ENCODE data around the gene SPEM2. TPM values are rescaled to one million over a fixed set of nuclear protein-coding genes. Genes with fewer than 3 reads are reported as not detected.

The SPEM2 gene
- polyA plus RNA-seq, 2 of the 4 experiments (the other 2 are of a cell fraction), result not detected

DNA sequence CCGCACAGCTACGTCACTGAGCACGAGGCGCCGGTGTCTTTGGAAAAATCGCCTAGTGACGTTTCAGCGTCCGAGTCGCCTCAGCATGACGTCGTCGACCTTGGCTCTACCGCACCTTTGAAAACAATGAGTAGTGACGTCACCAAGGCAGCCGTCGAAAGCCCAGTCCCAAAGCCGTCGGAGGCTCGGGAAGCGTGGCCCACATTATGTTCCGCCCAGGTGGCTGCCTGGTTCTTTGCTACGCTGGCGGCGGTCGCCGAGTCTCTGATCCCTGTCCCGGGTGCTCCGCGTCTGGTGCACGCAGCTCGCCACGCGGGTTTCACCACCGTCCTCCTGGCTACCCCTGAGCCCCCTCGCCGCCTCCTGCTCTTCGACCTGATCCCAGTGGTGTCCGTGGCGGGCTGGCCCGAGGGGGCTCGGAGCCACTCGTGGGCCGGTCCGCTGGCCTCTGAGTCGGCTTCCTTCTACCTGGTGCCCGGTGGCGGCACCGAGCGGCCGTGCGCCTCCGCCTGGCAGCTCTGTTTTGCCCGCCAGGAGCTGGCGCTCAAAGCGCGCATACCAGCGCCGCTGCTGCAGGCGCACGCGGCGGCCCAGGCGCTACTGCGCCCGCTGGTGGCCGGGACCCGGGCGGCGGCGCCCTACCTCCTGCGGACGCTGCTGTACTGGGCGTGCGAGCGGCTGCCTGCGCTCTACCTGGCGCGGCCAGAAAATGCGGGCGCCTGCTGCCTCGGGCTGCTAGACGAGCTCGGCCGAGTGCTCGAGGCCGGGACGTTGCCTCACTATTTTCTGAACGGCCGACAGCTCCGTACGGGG is 11.3 kb downstream of the SPEM2 start (continued):
- TF ChIP-seq GATA3 (IDR thresholded peaks at IDR 0.05; ENCODE audit: borderline replicate concordance), result no peak
- no peak for TF ChIP-seq KDM5A (IDR thresholded peaks at IDR 0.05)

DNA sequence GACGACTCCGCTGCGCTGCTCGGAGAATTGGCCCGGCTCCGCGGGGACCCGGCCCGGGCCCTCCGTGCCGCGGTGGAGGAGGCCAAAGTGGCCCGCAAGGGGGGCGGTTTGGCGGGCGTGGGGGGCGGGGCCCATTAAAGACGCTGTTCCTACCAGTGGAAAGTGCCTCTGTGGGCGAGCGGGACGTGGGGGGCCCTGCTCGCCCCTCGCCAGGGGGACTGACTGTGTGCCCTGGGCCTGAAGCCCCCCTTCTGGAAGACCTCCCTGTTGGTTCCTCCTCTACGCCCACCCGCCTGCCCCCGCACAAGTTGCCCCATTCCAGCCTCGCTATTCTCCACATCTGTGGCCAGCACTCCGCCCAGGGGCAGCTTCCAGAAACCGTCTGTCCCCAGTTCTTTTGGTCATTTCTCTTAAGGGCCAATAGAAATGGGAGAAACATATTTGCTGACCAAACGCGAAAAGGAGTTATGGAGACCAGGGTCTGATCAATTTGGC is 12.0 kb downstream of the SPEM2 start:
- CTCF ChIA-PET, result interaction anchor here (0.6 to 17.0 kb wide), 59 partner anchors 12 to 301 kb away, joined by 3 to 342 read pairs (median 7); partner anchors contain the start of genes CHRNB1, KCTD11, NLGN2 and PLSCR3
- H3K4me2 ChIP-seq, result peak overlapping the region; percentile 86
- no peaks in the 10 kb centered on the region for H3K9me3 ChIP-seq

DNA sequence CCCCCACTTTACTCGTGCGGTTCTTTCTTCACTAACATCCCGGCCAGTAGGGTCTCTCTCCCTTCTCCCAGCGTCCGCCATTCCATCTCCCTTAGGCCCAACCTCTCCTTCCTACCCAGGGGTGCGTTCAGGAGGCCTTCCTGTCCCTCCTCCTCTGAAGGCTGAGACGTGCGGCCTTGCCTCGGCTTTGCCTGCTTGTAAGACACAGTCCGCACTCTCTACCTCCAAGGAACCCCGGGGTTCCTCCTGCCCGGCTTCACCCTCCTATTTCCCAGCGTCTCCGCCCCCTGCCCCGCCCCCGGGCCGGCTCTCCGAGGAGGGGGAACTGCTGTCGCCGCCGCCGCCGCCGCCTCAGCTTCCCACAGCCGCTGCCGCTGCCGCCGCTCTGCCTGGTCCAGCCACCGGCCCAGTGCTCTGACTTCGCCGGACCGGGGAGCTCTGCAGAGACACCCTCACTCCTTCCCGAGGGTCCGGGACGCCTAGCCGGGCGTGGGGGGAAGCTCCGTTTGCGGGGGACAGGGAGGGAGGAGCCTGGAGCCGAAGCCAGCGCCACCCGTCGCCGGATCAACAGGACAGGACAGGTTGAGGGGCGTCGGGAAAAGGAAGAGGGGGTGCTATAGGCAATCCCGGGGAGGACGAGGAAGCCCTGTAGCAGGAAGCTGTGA is 12.7 kb downstream of the SPEM2 start:
- FAIRE-seq (no peak), ATAC-seq (no peak), DNase-seq (ENCODE audit: low read depth in 1 of 2, low spot score in 1 of 2) (no peak)
- Histone ChIP-seq H3K4me1 (peaks cover 31% of the 10 kb centered on the region), H3K4me3 (no peak overlapping the region), H3K4me2 (no peak overlapping the region), H3K27ac (no peak overlapping the region), H3K9me3 (no peaks in the 10 kb centered on the region)
- 85% methylated on average over 45 of the region's 48 CpGs for WGBS (ENCODE audit: missing lambda C conversion rate)
- TF ChIP-seq SMC3 (IDR thresholded peaks at IDR 0.05) (no peak), HDAC2 (IDR thresholded peaks at IDR 0.05) (no peak), JUNB (IDR thresholded peaks at IDR 0.05) (no peak), PHF8 (IDR thresholded peaks at IDR 0.05; ENCODE audit: borderline replicate concordance, low read depth) (no peak), ZNF302 (CRISPR knock-in tag; IDR thresholded peaks at IDR 0.05) (no peak), KDM5A (IDR thresholded peaks at IDR 0.05) (no peak)
- TF ChIP-seq, protein P1, sequence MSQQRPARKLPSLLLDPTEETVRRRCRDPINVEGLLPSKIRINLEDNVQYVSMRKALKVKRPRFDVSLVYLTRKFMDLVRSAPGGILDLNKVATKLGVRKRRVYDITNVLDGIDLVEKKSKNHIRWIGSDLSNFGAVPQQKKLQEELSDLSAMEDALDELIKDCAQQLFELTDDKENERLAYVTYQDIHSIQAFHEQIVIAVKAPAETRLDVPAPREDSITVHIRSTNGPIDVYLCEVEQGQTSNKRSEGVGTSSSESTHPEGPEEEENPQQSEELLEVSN (IDR thresholded peaks at IDR 0.05; ENCODE audit: borderline replicate concordance, low read depth), result no peak
- CTCF ChIA-PET, result interaction anchor here (0.6 to 17.0 kb wide), 22 partner anchors 12 to 177 kb away, joined by 3 to 342 read pairs (median 14); partner anchors contain the start of genes CHRNB1, KCTD11, PLSCR3 and SENP3
- POLR2A ChIA-PET, result no interaction called here

More for the DNA sequence above, 12.0 kb downstream of the SPEM2 start:
- POLR2A ChIA-PET, result interaction anchor here (0.6 to 3.0 kb wide), 12 partner anchors 17 to 250 kb away, joined by 3 to 31 read pairs (median 4); partner anchors contain the start of genes PLSCR3, POLR2A, SLC35G6 and TMEM256
- FAIRE-seq (no peak), DNase-seq (ENCODE audit: low read depth in 1 of 2, low spot score in 1 of 2) (no peak), ATAC-seq (no peak)
- WGBS (ENCODE audit: missing lambda C conversion rate), result 51% methylated on average over 27 of the region's 31 CpGs
- TF ChIP-seq RNF2 (IDR thresholded peaks at IDR 0.05; ENCODE audit: borderline replicate concordance, low read depth) (peak; percentile 88; the same call in 1 of the 2 replicates), RCOR1 (IDR thresholded peaks at IDR 0.05; ENCODE audit: low read depth, low read length) (no peak), TFCP2L1 (CRISPR knock-in tag; IDR thresholded peaks at IDR 0.05) (no peak), MAFK (IDR thresholded peaks at IDR 0.05; ENCODE audit: partially characterized antibody) (peak; percentile 2)
- Histone ChIP-seq H3K27ac (peak overlapping the region in 1 of 2 experiments; percentile 71; a peak in 3 of 6 replicates), H3K4me3 (peak overlapping the region; percentile 55; the same call in 2 of the 3 replicates), H3K4me1 (peaks cover 31% of the 10 kb centered on the region)

DNA sequence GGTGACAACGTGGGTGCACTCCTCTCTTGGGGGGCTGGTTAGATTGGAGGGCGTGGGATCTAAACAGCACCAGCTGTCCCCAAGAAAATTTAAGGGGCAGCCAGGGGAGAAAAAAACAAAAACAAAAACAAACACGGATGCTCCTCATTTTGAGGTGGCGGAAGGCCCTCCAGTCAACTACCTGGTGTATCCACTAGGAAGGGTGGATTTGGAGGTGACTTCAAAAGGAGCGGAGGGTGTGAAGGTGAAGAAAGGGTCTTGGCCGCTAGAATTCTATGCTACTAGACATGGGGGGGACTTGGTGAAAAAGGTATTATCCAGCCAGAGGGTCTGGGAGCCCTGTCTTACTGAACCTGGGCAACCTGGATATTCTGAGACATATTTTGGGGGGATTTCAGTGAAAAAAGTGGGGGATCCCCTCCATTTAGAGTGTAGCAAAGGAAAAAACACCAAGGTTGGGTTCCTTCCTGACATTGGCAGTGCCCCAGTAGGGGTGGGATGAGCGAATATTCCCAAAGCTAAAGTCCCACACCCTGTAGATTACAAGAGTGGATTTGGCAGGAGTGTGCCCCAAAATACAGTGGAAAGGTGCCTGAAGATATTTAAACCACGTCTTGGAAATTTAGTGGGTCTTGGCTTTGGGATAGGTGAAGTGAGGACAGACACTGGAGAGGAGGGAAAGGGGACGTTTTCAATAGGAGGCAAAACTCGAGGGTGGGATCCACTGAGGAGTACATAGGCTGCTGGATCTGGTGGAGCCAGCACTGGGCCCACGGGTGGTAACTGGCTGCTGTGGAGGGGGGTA is 13.4 kb downstream of the SPEM2 start:
- DNase-seq (ENCODE audit: low read depth in 1 of 2, low spot score in 1 of 2) (no peak), ATAC-seq (no peak), FAIRE-seq (no peak)
- POLR2A ChIA-PET, result interaction anchor here (0.6 kb wide), 2 partner anchors 19 to 43 kb away, joined by 3 to 5 read pairs; partner anchors contain the start of gene SPEM1
- 77% methylated on average over 11 of the region's 11 CpGs for WGBS (ENCODE audit: missing lambda C conversion rate)
- CTCF ChIA-PET, result interaction anchor here (0.6 to 17.0 kb wide), 12 partner anchors 13 to 177 kb away, joined by 3 to 342 read pairs (median 15); partner anchors contain the start of genes CHRNB1, KCTD11, SENP3 and SLC35G6
- peaks cover 32% of the 10 kb centered on the region for H3K4me1 ChIP-seq
- no peak for TF ChIP-seq FOSL2 (IDR thresholded peaks at IDR 0.05)
- no peak for TF ChIP-seq FOSL2 (CRISPR knock-in tag; IDR thresholded peaks at IDR 0.05)
- TF ChIP-seq, protein P2, sequence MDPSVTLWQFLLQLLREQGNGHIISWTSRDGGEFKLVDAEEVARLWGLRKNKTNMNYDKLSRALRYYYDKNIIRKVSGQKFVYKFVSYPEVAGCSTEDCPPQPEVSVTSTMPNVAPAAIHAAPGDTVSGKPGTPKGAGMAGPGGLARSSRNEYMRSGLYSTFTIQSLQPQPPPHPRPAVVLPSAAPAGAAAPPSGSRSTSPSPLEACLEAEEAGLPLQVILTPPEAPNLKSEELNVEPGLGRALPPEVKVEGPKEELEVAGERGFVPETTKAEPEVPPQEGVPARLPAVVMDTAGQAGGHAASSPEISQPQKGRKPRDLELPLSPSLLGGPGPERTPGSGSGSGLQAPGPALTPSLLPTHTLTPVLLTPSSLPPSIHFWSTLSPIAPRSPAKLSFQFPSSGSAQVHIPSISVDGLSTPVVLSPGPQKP (IDR thresholded peaks at IDR 0.05; ENCODE audit: low read depth, low read length), result no peak
- no peak for TF ChIP-seq ESRRA (IDR thresholded peaks at IDR 0.05; ENCODE audit: borderline replicate concordance, low read length)
- TF ChIP-seq MAZ (IDR thresholded peaks at IDR 0.05; ENCODE audit: borderline replicate concordance, low read depth, low read length), result no peak
- no peaks in the 10 kb centered on the region for H3K9me3 ChIP-seq
- H3K27ac ChIP-seq, result peak overlapping the region in 1 of 2 experiments; percentile 85; a peak in 3 of 6 replicates
- H3K4me3 ChIP-seq, result peak overlapping the region; percentile 52
- peak overlapping the region; percentile 98 for H3K4me2 ChIP-seq
